Renal cortex interstitium (tissue), 11 donors: Measurements from ENCODE around the gene MAP3K8. TPM values are rescaled to one million over a fixed set of nuclear protein-coding genes. Genes with fewer than 3 reads are reported as not detected.

Source experiments
- DNase-seq, 11 donors: peaks; one replicate each; pipeline ENCODE4 v3.0.0-alpha.2; 2013; ENCODE audit warnings: low read depth in 9 of 11, low spot score in 4 of 11; ENCODE audit errors: extremely low read depth in 1 of 11
- polyA plus RNA-seq, 3 donors: library from polyadenylated mRNA; unstranded; fragments of 120-200 nt; gene quantifications; one replicate each; pipeline ENCODE4 v1.2.1, GENCODE V29; 2013; ENCODE audit not compliant: insufficient read length in 3 of 3

MAP3K8 gene
- polyA plus RNA-seq, 3 donors, result 6.5 to 10.9 (median 8.8) TPM

GRCh38 chr10:30502266-30503060 lies 68.5 kb downstream of the MAP3K8 start:
- no peak for DNase-seq

GRCh38 chr10:30503700-30504266 lies 69.8 kb downstream of the MAP3K8 start:
- no peak for DNase-seq

- no peak for DNase-seq
Measured at GRCh38 chr10:30505543-30506298, 71.7 kb downstream of the MAP3K8 start.

GRCh38 chr10:30509508-30509907 lies 75.5 kb downstream of the MAP3K8 start:
- no peak for DNase-seq

GRCh38 chr10:30510184-30510931 lies 76.4 kb downstream of the MAP3K8 start:
- no peak for DNase-seq

- no peak for DNase-seq
Measured at GRCh38 chr10:30510932-30511700, 77.1 kb downstream of the MAP3K8 start.

Other genes with a start within 250 kb of the MAP3K8 start
- 10 to 100 TPM; 20.1 to 31.5 (median 25.6) TPM for gene MTPAP, start 84.9 kb upstream of the MAP3K8 start, polyA plus RNA-seq
- gene LYZL2, start 195.6 kb downstream of the MAP3K8 start, polyA plus RNA-seq, result not detected